ENCODE data around the gene ARF4. TPM values are rescaled to one million over a fixed set of nuclear protein-coding genes. Genes with fewer than 3 reads are reported as not detected.

ARF4 gene
- total and polyA plus RNA-seq, 2 of the 4 experiments (the other 2 are of a cell fraction): 172 to 412 TPM

GRCh38 chr3:57559526-57559925 lies 37.6 kb downstream of the ARF4 start:
- Histone ChIP-seq H2BK5ac (ENCODE audit: low read depth, low read length, poor library complexity, severe bottlenecking) (no peak overlapping the region), H4K5ac (ENCODE audit: low read depth, low read length) (no peak overlapping the region), H3K36me3 (ENCODE audit: control insufficient read depth, insufficient read depth, low read length) (peaks cover 6% of the 10 kb centered on the region), H3K14ac (replicated peaks; ENCODE audit: low read depth, low read length) (no peak overlapping the region), H3K27me3 (ENCODE audit: control insufficient read depth, insufficient read depth, low read length) (no peaks in the 10 kb centered on the region), H2AK9ac (replicated peaks; ENCODE audit: low read depth, low read length, poor library complexity) (no peak overlapping the region), H2BK15ac (ENCODE audit: low read depth, low read length) (no peak overlapping the region), H3K56ac (ENCODE audit: extremely low read depth, insufficient read depth, low read length) (no peak overlapping the region), H3K9ac (ENCODE audit: low read depth, low read length) (no peak overlapping the region), H3K4me2 (ENCODE audit: low read depth, low read length) (no peak overlapping the region; the same call in 1 of the 2 replicates), H3K23ac (ENCODE audit: low read depth, low read length) (no peak overlapping the region), H2BK20ac (ENCODE audit: low read depth, low read length) (no peak overlapping the region), H4K8ac (ENCODE audit: low read depth in 2 of 2, low read length in 2 of 2) (no peak overlapping the region), H4K20me1 (ENCODE audit: insufficient read depth, low read length) (peaks cover 14% of the 10 kb centered on the region), H3K27ac (ENCODE audit: insufficient read depth, low read length) (no peak overlapping the region), H2AFZ (replicated peaks; ENCODE audit: low read length, poor library complexity) (no peak overlapping the region), H3K4ac (ENCODE audit: low read depth, low read length) (no peak overlapping the region), H3K9me1 (ENCODE audit: insufficient read depth, low read length) (peaks cover 4% of the 10 kb centered on the region; the same call in 1 of the 2 replicates), H3K18ac (ENCODE audit: low read depth, low read length) (no peak overlapping the region), H2AK5ac (ENCODE audit: low read depth, low read length) (no peak overlapping the region), H3K4me1 (ENCODE audit: control insufficient read depth, insufficient read depth, low read length) (peaks cover 1% of the 10 kb centered on the region; the same call in 1 of the 2 replicates), H3K79me1 (ENCODE audit: low read depth in 1 of 2, low read length in 2 of 2) (peaks cover 6 to 35% of the 10 kb centered on the region in 2 experiments), H4K91ac (ENCODE audit: insufficient read depth, low read depth, low read length) (no peak overlapping the region), H3K9me3 (ENCODE audit: control insufficient read depth, insufficient read depth, low read length) (no peaks in the 10 kb centered on the region), H3K4me3 (ENCODE audit: insufficient read depth, low read depth, low read length) (no peak overlapping the region), H2BK120ac (ENCODE audit: low read depth, low read length) (no peak overlapping the region)
- dilution Hi-C loops (cut with HindIII; ENCODE audit: low sequenced_read_pairs, unreplicated experiment): no loop called here
- WGBS, 2 experiments (ENCODE audit: extremely low coverage in 2 of 2, insufficient read length in 1 of 2): no CpG with 5 or more reads among the region's 1 CpG
- no peak for TF ChIP-seq MAZ (IDR thresholded peaks at IDR 0.05; ENCODE audit: borderline replicate concordance, low read depth, low read length)
- no peak for TF ChIP-seq RCOR1 (IDR thresholded peaks at IDR 0.05; ENCODE audit: insufficient replicate concordance, low read length)
- no peak for TF ChIP-seq ELK1 (IDR thresholded peaks at IDR 0.05; ENCODE audit: borderline replicate concordance, low read depth, low read length)
- TF ChIP-seq USF2 (IDR thresholded peaks at IDR 0.05; ENCODE audit: low read depth, low read length): no peak
- TF ChIP-seq RFX5 (IDR thresholded peaks at IDR 0.05; ENCODE audit: low read depth, low read length): no peak
- no peak for TF ChIP-seq BHLHE40 (IDR thresholded peaks at IDR 0.05; ENCODE audit: low read depth, low read length)
- TF ChIP-seq CTCF (conservative IDR thresholded peaks at IDR 0.05; ENCODE audit: low read depth, low read length): no peak
- TF ChIP-seq NFE2L2 (IDR thresholded peaks at IDR 0.05; ENCODE audit: low read depth, low read length): no peak
- no peak for TF ChIP-seq MAFK (IDR thresholded peaks at IDR 0.05; ENCODE audit: low read depth, low read length)
- DNase-seq: peak; percentile 52
- no peak for ATAC-seq (ENCODE audit: low read depth)
- POLR2A ChIA-PET (ENCODE audit: unreplicated experiment): no interaction called here
- in situ Hi-C loops (cut with MboI; ENCODE audit: low sequenced_read_pairs): loop anchor here (25.0 kb wide), 1 partner anchor 397 kb away; the partner anchor contains the start of gene IL17RD
- intact Hi-C loops (cut with micrococcal nuclease): loop anchor here (5.0 kb wide), 1 partner anchor 387 kb away; no protein-coding TSS in a partner anchor
- no TSS peak for BruUV-seq (replicated peaks)
- CTCF ChIA-PET: no interaction called here

Data from IMR-90 (cell line).